ENCODE measurements around the gene CUL4A.

The CUL4A gene

DNA sequence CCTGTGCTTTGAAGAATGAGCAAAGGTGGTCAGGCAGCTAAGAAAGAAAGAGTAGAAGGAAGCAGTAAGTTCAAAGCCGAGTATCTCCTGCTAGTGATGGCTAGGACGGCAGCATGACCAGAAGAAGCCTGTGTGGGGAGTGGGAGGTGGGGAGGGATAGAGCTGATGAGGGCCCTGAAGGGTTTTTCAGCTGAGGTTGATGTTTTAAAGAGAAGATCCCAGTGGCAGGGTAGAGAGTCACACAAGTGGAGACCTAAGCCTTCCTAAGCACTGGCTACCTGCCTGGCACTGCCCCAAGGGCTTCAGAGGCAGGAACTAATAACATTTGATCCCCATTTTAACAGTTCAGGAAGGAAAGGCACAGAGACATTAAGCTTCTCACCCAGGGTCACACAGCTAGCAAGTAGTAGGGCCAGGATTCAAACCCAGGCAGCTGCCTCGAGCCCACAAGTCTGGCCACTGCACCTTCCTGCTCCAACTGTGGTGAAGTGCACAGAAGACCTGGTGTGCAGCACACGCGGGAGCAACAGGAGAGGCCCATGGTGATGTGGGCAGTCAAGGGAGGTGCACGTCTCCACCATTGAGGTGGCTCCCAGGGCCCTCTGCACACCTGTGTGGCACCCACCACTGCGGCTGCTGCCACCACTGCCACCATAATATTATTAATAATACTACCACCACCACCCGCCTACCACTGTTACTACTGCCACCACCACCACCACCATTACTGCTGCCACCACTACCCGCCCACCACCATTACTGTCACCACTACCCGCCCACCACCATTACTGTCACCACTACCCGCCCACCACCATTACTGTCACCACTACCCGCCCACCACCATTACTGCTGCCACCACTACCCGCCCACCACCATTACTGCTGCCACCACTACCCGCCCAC, 22.1 kb downstream of the CUL4A start:
- no peak overlapping the region for H2AFZ ChIP-seq (ENCODE audit: low read length)
- H3K27me3 ChIP-seq (replicated peaks; ENCODE audit: insufficient read depth, low read length), result no peaks in the 10 kb centered on the region
- H3F3A ChIP-seq (ENCODE audit: insufficient read depth, low read length), result no peaks in the 10 kb centered on the region
- H3K36me3 ChIP-seq (replicated peaks; ENCODE audit: insufficient read depth, low read length), result no peaks in the 10 kb centered on the region; the same call in 1 of the 2 replicates
- no peak overlapping the region for H3K27ac ChIP-seq (ENCODE audit: low read length)
- no peaks in the 10 kb centered on the region for H4K20me1 ChIP-seq (ENCODE audit: insufficient read depth, low read length)
- H3K9me3 ChIP-seq (replicated peaks; ENCODE audit: insufficient read depth, low read length), result no peaks in the 10 kb centered on the region
- no peaks in the 10 kb centered on the region for H3K9me2 ChIP-seq (replicated peaks; ENCODE audit: insufficient read depth, low read length)
- H3K4me2 ChIP-seq (ENCODE audit: low read depth, low read length), result no peak overlapping the region
- H3K4me1 ChIP-seq (ENCODE audit: low read length), result no peaks in the 10 kb centered on the region
- H3K4me3 ChIP-seq (ENCODE audit: low read length), result no peak overlapping the region
- H3K79me2 ChIP-seq (ENCODE audit: low read length), result peaks cover 11% of the 10 kb centered on the region
- no peak overlapping the region for H3K9ac ChIP-seq (ENCODE audit: low read length)
- DNase-seq, result no peak
- no peak for TF ChIP-seq EZH2phosphoT487 (IDR thresholded peaks at IDR 0.05; ENCODE audit: low read length)
- TF ChIP-seq, protein P1, sequence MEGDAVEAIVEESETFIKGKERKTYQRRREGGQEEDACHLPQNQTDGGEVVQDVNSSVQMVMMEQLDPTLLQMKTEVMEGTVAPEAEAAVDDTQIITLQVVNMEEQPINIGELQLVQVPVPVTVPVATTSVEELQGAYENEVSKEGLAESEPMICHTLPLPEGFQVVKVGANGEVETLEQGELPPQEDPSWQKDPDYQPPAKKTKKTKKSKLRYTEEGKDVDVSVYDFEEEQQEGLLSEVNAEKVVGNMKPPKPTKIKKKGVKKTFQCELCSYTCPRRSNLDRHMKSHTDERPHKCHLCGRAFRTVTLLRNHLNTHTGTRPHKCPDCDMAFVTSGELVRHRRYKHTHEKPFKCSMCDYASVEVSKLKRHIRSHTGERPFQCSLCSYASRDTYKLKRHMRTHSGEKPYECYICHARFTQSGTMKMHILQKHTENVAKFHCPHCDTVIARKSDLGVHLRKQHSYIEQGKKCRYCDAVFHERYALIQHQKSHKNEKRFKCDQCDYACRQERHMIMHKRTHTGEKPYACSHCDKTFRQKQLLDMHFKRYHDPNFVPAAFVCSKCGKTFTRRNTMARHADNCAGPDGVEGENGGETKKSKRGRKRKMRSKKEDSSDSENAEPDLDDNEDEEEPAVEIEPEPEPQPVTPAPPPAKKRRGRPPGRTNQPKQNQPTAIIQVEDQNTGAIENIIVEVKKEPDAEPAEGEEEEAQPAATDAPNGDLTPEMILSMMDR (IDR thresholded peaks at IDR 0.05; ENCODE audit: low read length), result no peak
- no peak for TF ChIP-seq EZH2 (optimal IDR thresholded peaks at IDR 0.05; ENCODE audit: low read depth, low read length)

DNA sequence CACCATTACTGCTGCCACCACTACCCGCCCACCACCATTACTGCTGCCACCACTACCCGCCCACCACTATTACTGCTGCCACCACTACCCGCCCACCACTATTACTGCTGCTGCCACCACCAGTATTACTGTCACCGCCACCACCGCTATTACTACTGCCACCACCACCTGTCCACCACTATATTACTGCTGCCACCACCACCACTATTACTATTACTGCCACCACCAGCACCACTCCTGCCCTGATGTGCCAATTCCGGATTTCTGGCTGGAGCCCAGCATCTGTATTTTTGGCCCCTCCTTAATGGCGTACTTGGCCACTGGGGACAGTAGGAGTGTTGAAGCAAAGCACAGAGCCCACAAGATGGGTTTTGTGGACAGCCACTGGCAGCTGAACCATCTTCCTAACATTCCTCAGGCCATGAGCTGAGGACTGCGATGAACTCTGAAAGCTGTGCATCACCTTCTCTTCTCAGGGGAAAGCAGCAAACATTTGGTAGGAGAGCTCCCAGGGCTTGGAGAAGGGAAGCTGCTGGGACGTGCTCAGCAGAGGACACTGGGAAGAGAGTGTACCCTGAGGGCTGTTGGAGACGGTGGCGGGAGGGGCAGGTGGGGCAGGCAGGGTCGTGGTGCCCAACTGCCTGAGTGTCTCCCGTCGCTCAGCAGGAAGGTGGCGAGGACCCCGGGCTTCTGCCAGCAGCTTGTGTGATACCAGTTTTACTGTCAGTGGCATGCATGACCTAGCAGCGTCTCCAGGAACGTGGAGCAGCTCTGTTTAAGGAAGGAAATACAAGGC, 23.0 kb downstream of the CUL4A start:
- no peaks in the 10 kb centered on the region for H3K9me2 ChIP-seq (replicated peaks; ENCODE audit: insufficient read depth, low read length)
- H3K4me1 ChIP-seq (ENCODE audit: low read length), result no peaks in the 10 kb centered on the region
- H3K4me3 ChIP-seq (ENCODE audit: low read length), result no peak overlapping the region
- H3K79me2 ChIP-seq (ENCODE audit: low read length), result peaks cover 3% of the 10 kb centered on the region; the same call in 1 of the 2 replicates
- no peak overlapping the region for H3K9ac ChIP-seq (ENCODE audit: low read length)
- H3F3A ChIP-seq (ENCODE audit: insufficient read depth, low read length), result no peaks in the 10 kb centered on the region
- H3K27me3 ChIP-seq (replicated peaks; ENCODE audit: insufficient read depth, low read length), result no peaks in the 10 kb centered on the region
- H3K9me3 ChIP-seq (replicated peaks; ENCODE audit: insufficient read depth, low read length), result no peaks in the 10 kb centered on the region
- H4K20me1 ChIP-seq (ENCODE audit: insufficient read depth, low read length), result no peaks in the 10 kb centered on the region
- no peak overlapping the region for H3K27ac ChIP-seq (ENCODE audit: low read length)
- no peak overlapping the region for H2AFZ ChIP-seq (ENCODE audit: low read length)
- TF ChIP-seq, protein P1 (IDR thresholded peaks at IDR 0.05; ENCODE audit: low read length), result no peak
- TF ChIP-seq EZH2 (optimal IDR thresholded peaks at IDR 0.05; ENCODE audit: low read depth, low read length) (no peak), EZH2phosphoT487 (IDR thresholded peaks at IDR 0.05; ENCODE audit: low read length) (no peak)
- no peak for DNase-seq
- H3K4me2 ChIP-seq (ENCODE audit: low read depth, low read length), result no peak overlapping the region
- no peaks in the 10 kb centered on the region; the same call in 1 of the 2 replicates for H3K36me3 ChIP-seq (replicated peaks; ENCODE audit: insufficient read depth, low read length)

DNA sequence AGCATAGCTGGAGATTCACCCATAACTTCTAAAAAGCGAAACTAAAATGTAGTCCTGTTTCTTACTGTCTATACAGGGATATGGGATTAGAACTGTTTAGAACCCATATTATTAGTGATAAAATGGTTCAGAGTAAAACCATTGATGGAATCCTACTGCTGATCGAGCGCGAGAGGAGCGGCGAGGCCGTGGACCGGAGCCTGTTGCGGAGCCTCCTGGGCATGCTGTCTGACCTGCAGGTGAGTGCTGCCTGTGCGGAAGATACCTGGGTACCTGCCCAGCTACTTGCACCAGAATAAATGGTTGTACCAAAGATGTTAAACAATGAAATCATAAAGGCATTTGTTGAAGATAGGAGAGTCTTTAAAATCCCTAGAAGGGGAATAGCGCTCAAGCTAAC, 23.7 kb downstream of the CUL4A start:
- no peaks in the 10 kb centered on the region; the same call in 1 of the 2 replicates for H3K36me3 ChIP-seq (replicated peaks; ENCODE audit: insufficient read depth, low read length)
- no peak overlapping the region for H2AFZ ChIP-seq (ENCODE audit: low read length)
- no peaks in the 10 kb centered on the region for H4K20me1 ChIP-seq (ENCODE audit: insufficient read depth, low read length)
- H3K9ac ChIP-seq (ENCODE audit: low read length), result no peak overlapping the region
- H3K79me2 ChIP-seq (ENCODE audit: low read length), result peaks cover 1% of the 10 kb centered on the region; the same call in 1 of the 2 replicates
- H3K9me2 ChIP-seq (replicated peaks; ENCODE audit: insufficient read depth, low read length), result no peaks in the 10 kb centered on the region
- H3K27me3 ChIP-seq (replicated peaks; ENCODE audit: insufficient read depth, low read length), result no peaks in the 10 kb centered on the region
- no peaks in the 10 kb centered on the region for H3K9me3 ChIP-seq (replicated peaks; ENCODE audit: insufficient read depth, low read length)
- no peak overlapping the region for H3K27ac ChIP-seq (ENCODE audit: low read length)
- no peak for DNase-seq
- no peaks in the 10 kb centered on the region for H3K4me1 ChIP-seq (ENCODE audit: low read length)
- no peaks in the 10 kb centered on the region for H3F3A ChIP-seq (ENCODE audit: insufficient read depth, low read length)
- no peak overlapping the region for H3K4me2 ChIP-seq (ENCODE audit: low read depth, low read length)
- TF ChIP-seq, protein P1 (IDR thresholded peaks at IDR 0.05; ENCODE audit: low read length), result no peak
- TF ChIP-seq EZH2phosphoT487 (IDR thresholded peaks at IDR 0.05; ENCODE audit: low read length) (no peak), EZH2 (optimal IDR thresholded peaks at IDR 0.05; ENCODE audit: low read depth, low read length) (no peak)
- no peak overlapping the region for H3K4me3 ChIP-seq (ENCODE audit: low read length)

All from MM.1S (cell line).